NT2/D1 (cell line): ENCODE measurements around the gene RAB11FIP3.

Experiments
- SUZ12 ChIP-seq: IDR thresholded peaks from 2 replicates; pipeline ENCODE4 v1.6.1; 2011; ENCODE audit not compliant: insufficient read length, insufficient read depth; ENCODE audit errors: extremely low read depth
- YY1 ChIP-seq: IDR thresholded peaks from 2 replicates; pipeline ENCODE4 v1.6.1; 2011; ENCODE audit not compliant: insufficient read length, insufficient read depth

GRCh38 chr16:560701-561412 is 135.4 kb downstream of the RAB11FIP3 start:
- TF ChIP-seq YY1, result no peak
- TF ChIP-seq SUZ12, result no peak
